Mesenchymal stem cell (in vitro differentiated cells and primary cell): ENCODE data around the gene TEX54.

Experiments used
- DNase-seq: peaks from one replicate; pipeline ENCODE4 v3.0.0-alpha.2; 2013
- H2AFZ ChIP-seq: one replicate; pipeline ENCODE4 v1.6.1; 2013; ENCODE audit warnings: low read depth, mild to moderate bottlenecking, control low read depth, inconsistent platforms, low read length, moderate library complexity
- H2AK5ac ChIP-seq: 2 replicates; pipeline ENCODE4 v1.6.1; 2013; ENCODE audit warnings: low read length, moderate library complexity, mild to moderate bottlenecking, inconsistent platforms; ENCODE audit not compliant: severe bottlenecking
- H2BK120ac ChIP-seq: one replicate; pipeline ENCODE4 v1.6.1; 2013; ENCODE audit warnings: low read depth, mild to moderate bottlenecking, inconsistent platforms, low read length, moderate library complexity
- H2BK12ac ChIP-seq, 2 experiments: one replicate each; pipeline ENCODE4 v1.6.1; 2013; ENCODE audit warnings: inconsistent platforms in 2 of 2, low read length in 2 of 2, mild to moderate bottlenecking in 2 of 2, moderate library complexity in 2 of 2, control low read depth in 1 of 2
- H2BK15ac ChIP-seq: one replicate; pipeline ENCODE4 v1.6.1; 2013; ENCODE audit warnings: mild to moderate bottlenecking, low read depth, inconsistent platforms; ENCODE audit not compliant: poor library complexity, severe bottlenecking
- H2BK5ac ChIP-seq: 2 replicates; pipeline ENCODE4 v1.6.1; 2013; ENCODE audit warnings: low read depth, mild to moderate bottlenecking, low read length, control low read depth, inconsistent platforms; ENCODE audit not compliant: poor library complexity, severe bottlenecking
- H3K14ac ChIP-seq, 2 experiments: one replicate each; pipeline ENCODE4 v1.6.1; 2013; ENCODE audit warnings: inconsistent platforms in 2 of 2, low read length in 2 of 2, control low read depth in 1 of 2, mild to moderate bottlenecking in 1 of 2, moderate library complexity in 1 of 2
- H3K18ac ChIP-seq, 2 experiments: one replicate each; pipeline ENCODE4 v1.6.1; 2013; ENCODE audit warnings: inconsistent platforms in 2 of 2, low read length in 2 of 2, control low read depth in 1 of 2, low read depth in 1 of 2, mild to moderate bottlenecking in 1 of 2
- H3K23ac ChIP-seq, 2 experiments: one replicate each; pipeline ENCODE4 v1.6.1; 2013; ENCODE audit warnings: inconsistent platforms in 2 of 2, low read length in 2 of 2, mild to moderate bottlenecking in 2 of 2, moderate library complexity in 2 of 2, control low read depth in 1 of 2
- H3K27ac ChIP-seq: 2 replicates; pipeline ENCODE4 v1.5.1; 2013; ENCODE audit warnings: mild to moderate bottlenecking, moderate library complexity, low read length, control low read depth, inconsistent platforms; ENCODE audit not compliant: poor library complexity, severe bottlenecking
- H3K27me3 ChIP-seq, 2 experiments: 2 replicates each; pipeline versions ENCODE4 v1.6.1 to v1.7.0; 2013; ENCODE audit warnings: low read length in 2 of 2, mild to moderate bottlenecking in 2 of 2, moderate library complexity in 2 of 2, control low read depth in 1 of 2, inconsistent platforms in 1 of 2; ENCODE audit not compliant: control insufficient read depth in 1 of 2, insufficient read depth in 1 of 2
- H3K36me3 ChIP-seq, 2 experiments: 2 replicates each; pipeline versions ENCODE4 v1.6.1 to v1.7.0; 2013; ENCODE audit warnings: low read length in 2 of 2, control low read depth in 1 of 2, inconsistent platforms in 1 of 2, low read depth in 1 of 2, mild to moderate bottlenecking in 1 of 2; ENCODE audit not compliant: insufficient read depth in 2 of 2, control insufficient read depth in 1 of 2
- H3K4ac ChIP-seq, 2 experiments: one replicate each; pipeline ENCODE4 v1.6.1; 2013; ENCODE audit warnings: inconsistent platforms in 2 of 2, low read length in 2 of 2, mild to moderate bottlenecking in 2 of 2, moderate library complexity in 2 of 2, control low read depth in 1 of 2, low read depth in 1 of 2
- H3K4me1 ChIP-seq: 2 replicates; pipeline ENCODE4 v1.6.1; 2013; ENCODE audit warnings: low read depth, low read length, control low read depth; ENCODE audit not compliant: control insufficient read depth, insufficient read depth
- H3K4me2 ChIP-seq: 2 replicates; pipeline ENCODE4 v1.6.1; 2013; ENCODE audit warnings: low read length, mild to moderate bottlenecking, inconsistent platforms; ENCODE audit not compliant: poor library complexity, severe bottlenecking
- H3K4me3 ChIP-seq, 2 experiments: 2 replicates each; pipeline versions ENCODE4 v1.5.1 to v1.7.0; 2013; ENCODE audit warnings: low read length in 2 of 2, mild to moderate bottlenecking in 2 of 2, control low read depth in 1 of 2, low read depth in 1 of 2; ENCODE audit not compliant: insufficient read depth in 1 of 2
- H3K79me1 ChIP-seq: replicated peaks from 2 replicates; pipeline ENCODE4 v1.6.1; 2013; ENCODE audit warnings: mild to moderate bottlenecking, control low read depth, low read length, inconsistent platforms; ENCODE audit not compliant: poor library complexity, severe bottlenecking
- H3K9ac ChIP-seq: 2 replicates; pipeline ENCODE4 v1.7.0; 2013; ENCODE audit warnings: mild to moderate bottlenecking, low read length, moderate library complexity
- H3K9me3 ChIP-seq: 2 replicates; pipeline ENCODE4 v1.7.0; 2013; ENCODE audit warnings: mild to moderate bottlenecking, low read length; ENCODE audit not compliant: control insufficient read depth
- H4K8ac ChIP-seq: one replicate; pipeline ENCODE4 v1.6.1; 2013; ENCODE audit warnings: inconsistent platforms, mild to moderate bottlenecking, low read length, moderate library complexity
- H4K91ac ChIP-seq: one replicate; pipeline ENCODE4 v1.6.1; 2013; ENCODE audit warnings: mild to moderate bottlenecking, low read length, inconsistent platforms
- WGBS: methylation state at CpG from one replicate; pipeline ENCODE4 v1.1.7; 2013; ENCODE audit warnings: mixed read lengths; 5-methylcytosine and 5-hydroxymethylcytosine counted together

The TEX54 gene

DNA sequence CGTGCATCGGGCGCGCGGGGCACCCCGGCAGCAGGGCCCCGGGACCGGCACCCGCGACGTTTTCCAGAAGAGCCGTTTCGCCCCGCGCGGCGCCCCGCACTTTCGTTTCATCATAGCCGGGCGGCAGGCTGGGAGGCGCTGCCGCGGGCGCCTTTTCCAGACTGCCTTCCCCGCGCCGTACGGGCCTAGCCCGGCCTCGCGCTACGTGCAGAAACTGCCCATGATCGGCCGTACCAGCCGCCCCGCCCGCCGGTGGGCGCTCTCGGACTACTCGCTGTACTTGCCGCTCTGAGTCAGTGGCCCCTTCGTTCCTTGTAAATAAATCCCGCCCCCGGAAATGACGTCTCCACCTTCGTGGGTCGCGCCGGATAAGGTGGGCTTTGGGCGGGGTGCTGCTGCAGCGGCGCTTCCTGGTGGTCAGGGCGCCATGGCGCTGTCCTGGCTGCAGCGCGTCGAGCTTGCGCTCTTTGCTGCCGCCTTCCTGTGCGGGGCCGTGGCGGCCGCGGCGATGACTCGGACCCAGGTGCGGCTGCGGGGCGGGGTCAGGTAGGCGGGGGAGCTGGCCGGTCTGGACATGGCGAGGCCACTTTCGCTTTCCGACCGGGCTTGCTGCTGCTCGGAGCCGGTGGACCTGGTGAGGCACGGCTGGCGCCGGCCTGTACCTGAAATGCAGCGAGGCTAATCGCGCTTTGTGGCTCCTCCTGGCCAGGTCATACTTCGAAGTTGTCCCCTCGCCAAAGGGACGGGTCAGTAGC, 45.5 kb downstream of the TEX54 start, which contains the start of gene TMEM179B:
TMEM179B (plus strand) TSS at position 398 of the 755 bp plus-strand sequence; CDS start at position 428, 30 bp downstream.
- Histone ChIP-seq H3K4me3 (peak within 1 kb of the TSS; percentile 90 to 92), H2BK12ac (no peak within 1 kb of the TSS), H3K9ac (peak within 1 kb of the TSS; percentile 91), H3K4ac (peak within 1 kb of the TSS; percentile 5 to 96), H3K36me3 (peaks cover 34 to 43% of the 10 kb centered on the region in 2 experiments), H2BK15ac (peak within 1 kb of the TSS; percentile 89), H3K4me1 (peaks cover 17% of the 10 kb centered on the region), H4K91ac (peak within 1 kb of the TSS; percentile 91), H2BK5ac (peak within 1 kb of the TSS; percentile 40), H4K8ac (peak within 1 kb of the TSS; percentile 59), H3K27ac (peak within 1 kb of the TSS; percentile 81), H2BK120ac (peak within 1 kb of the TSS; percentile 55), H3K4me2 (peak within 1 kb of the TSS; percentile 99), H2AK5ac (no peak within 1 kb of the TSS), H3K23ac (peak within 1 kb of the TSS in 1 of 2 experiments; percentile 96), H3K14ac (peak within 1 kb of the TSS in 1 of 2 experiments; percentile 98), H2AFZ (peak within 1 kb of the TSS; percentile 83), H3K27me3 (no peaks in the 10 kb centered on the region), H3K9me3 (no peaks in the 10 kb centered on the region), H3K18ac (peak within 1 kb of the TSS; percentile 75 to 98), H3K79me1 (peaks cover 5% of the 10 kb centered on the region)
- under 1% methylated on average over 82 of the region's 88 CpGs for WGBS
- DNase-seq, result peak; percentile 98

DNA sequence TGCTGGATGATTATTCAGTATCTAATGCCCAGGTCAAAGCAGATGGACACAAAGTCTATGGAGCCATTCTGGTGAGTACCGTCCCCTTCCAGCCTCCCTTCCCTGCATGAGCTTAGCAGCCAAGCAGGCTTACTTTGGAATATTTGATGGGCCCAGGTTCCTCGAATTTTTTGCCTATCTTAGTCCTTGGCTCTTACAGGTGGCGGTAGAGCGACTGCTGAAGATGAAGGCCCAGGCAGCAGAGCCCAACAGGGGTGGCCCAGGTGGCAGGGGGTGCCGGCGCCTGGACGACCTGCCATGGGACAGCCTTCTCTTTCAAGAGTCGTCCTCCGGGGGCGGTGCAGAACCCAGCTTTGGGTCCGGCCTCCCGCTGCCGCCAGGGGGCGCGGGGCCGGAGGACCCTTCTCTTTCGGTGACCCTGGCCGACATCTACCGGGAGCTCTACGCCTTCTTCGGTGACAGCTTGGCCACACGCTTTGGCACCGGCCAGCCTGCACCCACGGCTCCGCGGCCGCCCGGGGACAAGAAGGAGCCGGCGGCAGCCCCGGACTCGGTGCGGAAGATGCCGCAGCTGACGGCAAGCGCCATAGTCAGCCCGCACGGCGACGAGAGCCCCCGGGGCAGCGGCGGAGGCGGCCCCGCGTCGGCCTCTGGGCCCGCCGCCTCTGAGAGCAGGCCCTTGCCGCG, 46.2 kb downstream of the TEX54 start:
- WGBS, result 3% methylated on average over 43 of the region's 51 CpGs
- H4K8ac ChIP-seq, result peak overlapping the region; percentile 59

DNA sequence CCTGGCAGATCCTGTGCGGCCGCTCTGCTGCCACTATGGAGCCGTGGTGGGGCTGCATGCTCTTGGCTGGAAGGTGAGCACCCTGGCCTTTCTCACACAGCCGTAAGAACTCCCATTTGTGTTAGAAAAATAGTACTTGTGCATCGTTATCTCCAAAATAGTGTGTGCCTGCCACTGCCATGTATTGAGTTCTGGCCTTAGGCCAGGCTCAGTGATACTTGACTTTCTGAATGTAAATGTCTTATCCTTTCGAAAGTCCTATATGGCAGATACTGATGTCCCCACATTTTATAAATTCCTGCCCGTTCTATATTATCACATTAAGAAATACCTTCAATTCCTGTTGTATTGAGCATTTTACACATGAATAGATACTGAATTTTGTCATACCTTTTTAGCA, 49.9 kb downstream of the TEX54 start:
- Histone ChIP-seq H3K36me3 (peaks cover 34 to 45% of the 10 kb centered on the region in 2 experiments), H2BK15ac (no peak overlapping the region), H3K4ac (no peak overlapping the region), H3K27ac (no peak overlapping the region), H3K4me2 (no peak overlapping the region), H3K9me3 (no peaks in the 10 kb centered on the region), H3K4me1 (peaks cover 4% of the 10 kb centered on the region), H2BK5ac (no peak overlapping the region), H2BK12ac (no peak overlapping the region), H3K9ac (no peak overlapping the region), H4K91ac (no peak overlapping the region), H2AFZ (no peak overlapping the region), H3K18ac (no peak overlapping the region), H3K4me3 (no peak overlapping the region), H4K8ac (no peak overlapping the region), H3K23ac (no peak overlapping the region), H3K14ac (no peak overlapping the region), H3K79me1 (peaks cover 15% of the 10 kb centered on the region), H2AK5ac (no peak overlapping the region), H3K27me3 (no peaks in the 10 kb centered on the region), H2BK120ac (no peak overlapping the region)
- WGBS, result 94% methylated on average over 6 of the region's 7 CpGs
- no peak for DNase-seq

More for the DNA sequence above, 46.2 kb downstream of the TEX54 start:
- Histone ChIP-seq H3K4me1 (peaks cover 16% of the 10 kb centered on the region), H3K9ac (peak overlapping the region; percentile 91), H3K23ac (no peak overlapping the region), H3K27ac (peak overlapping the region; percentile 52), H2AFZ (peak overlapping the region; percentile 83), H2BK120ac (peak overlapping the region; percentile 55), H3K14ac (no peak overlapping the region), H2BK15ac (peak overlapping the region; percentile 89), H2BK12ac (no peak overlapping the region), H2AK5ac (no peak overlapping the region), H3K79me1 (peaks cover 10% of the 10 kb centered on the region), H2BK5ac (peak overlapping the region; percentile 40), H3K36me3 (peaks cover 38 to 48% of the 10 kb centered on the region in 2 experiments), H3K18ac (peak overlapping the region; percentile 75 to 86), H3K9me3 (no peaks in the 10 kb centered on the region), H4K91ac (peak overlapping the region; percentile 31), H3K27me3 (no peaks in the 10 kb centered on the region), H3K4ac (peak overlapping the region in 1 of 2 experiments; percentile 69), H3K4me2 (peak overlapping the region; percentile 99), H3K4me3 (peak overlapping the region; percentile 90 to 92)
- peak; percentile 88 for DNase-seq
